Activated T-helper 1 cell treated with Interleukin-2 at 50 U/mL for 16 hours (primary cell): ENCODE results near the gene PHYKPL.

Experiments
- DNase-seq: peaks from one replicate; pipeline ENCODE4 v3.0.0-alpha.2; 2020; ENCODE audit warnings: low read depth

The PHYKPL gene

GRCh38 chr5:178223196-178223773 lies 9.3 kb downstream of the PHYKPL start:
- no peak for DNase-seq

GRCh38 chr5:178222292-178222691 lies 10.3 kb downstream of the PHYKPL start:
- DNase-seq: no peak

GRCh38 chr5:178221853-178222252 lies 10.7 kb downstream of the PHYKPL start:
- DNase-seq: no peak

GRCh38 chr5:178221282-178221681 lies 11.3 kb downstream of the PHYKPL start:
- no peak for DNase-seq

GRCh38 chr5:178218827-178219226 lies 13.8 kb downstream of the PHYKPL start:
- DNase-seq: no peak

GRCh38 chr5:178218237-178218776 lies 14.3 kb downstream of the PHYKPL start:
- DNase-seq: no peak

- no peak for DNase-seq
Observed at GRCh38 chr5:178216779-178217178, 15.8 kb downstream of the PHYKPL start.

- DNase-seq: no peak
Observed at GRCh38 chr5:178216088-178216534, 16.5 kb downstream of the PHYKPL start.

GRCh38 chr5:178215280-178216002 lies 17.2 kb downstream of the PHYKPL start:
- DNase-seq: no peak

GRCh38 chr5:178214160-178214803 lies 18.3 kb downstream of the PHYKPL start:
- no peak for DNase-seq

- no peak for DNase-seq
Observed at GRCh38 chr5:178213748-178214151, 18.9 kb downstream of the PHYKPL start.

GRCh38 chr5:178213003-178213461 lies 19.6 kb downstream of the PHYKPL start:
- no peak for DNase-seq

GRCh38 chr5:178212241-178213002 lies 20.2 kb downstream of the PHYKPL start:
- DNase-seq: no peak

GRCh38 chr5:178211095-178212048 lies 21.2 kb downstream of the PHYKPL start:
- no peak for DNase-seq

- DNase-seq: no peak
Observed at GRCh38 chr5:178210686-178211085, 21.9 kb downstream of the PHYKPL start.

- DNase-seq: no peak
Observed at GRCh38 chr5:178210073-178210535, 22.5 kb downstream of the PHYKPL start.

GRCh38 chr5:178209334-178210072 lies 23.1 kb downstream of the PHYKPL start:
- no peak for DNase-seq

- no peak for DNase-seq
Observed at GRCh38 chr5:178208540-178209227, 23.9 kb downstream of the PHYKPL start.

GRCh38 chr5:178207917-178208280 lies 24.7 kb downstream of the PHYKPL start:
- no peak for DNase-seq
